Transverse colon (tissue), 4 donors: Measurements from ENCODE around the gene LURAP1L. TPM values are rescaled to one million over a fixed set of nuclear protein-coding genes. Genes with fewer than 3 reads are reported as not detected.

Experiments
- DNase-seq: peaks from one replicate; pipeline ENCODE4 v3.0.0-alpha.2; 2019
- H3K27ac ChIP-seq, 4 donors: fragments of 200-600 bp; sonication (generic); 2 replicates each; pipeline ENCODE4 v1.5.1; 2016 to 2018; ENCODE audit warnings: inconsistent platforms in 4 of 4
- H3K27me3 ChIP-seq: fragments of 200-600 bp; sonication (generic); 2 replicates; pipeline ENCODE4 v1.5.1; 2017; ENCODE audit warnings: inconsistent platforms
- H3K36me3 ChIP-seq, 4 donors: fragments of 200-600 bp; sonication (generic); 2 replicates each; pipeline ENCODE4 v1.5.1; 2017 to 2019; ENCODE audit warnings: inconsistent platforms in 4 of 4
- H3K4me1 ChIP-seq, 4 donors: fragments of 200-600 bp; sonication (generic); 2 replicates each; pipeline ENCODE4 v1.5.1; 2017 to 2020; ENCODE audit warnings: inconsistent platforms in 4 of 4
- H3K4me3 ChIP-seq, 4 donors: fragments of 200-600 bp; sonication (generic); 1 replicate in 1 of 4; 2 replicates in 3 of 4; pipeline versions ENCODE4 v1.5.1 to v1.6.1; 2017 to 2019; ENCODE audit warnings: inconsistent platforms in 4 of 4
- H3K9me3 ChIP-seq, 2 donors: fragments of 200-600 bp; sonication (generic); 2 replicates each; pipeline ENCODE4 v1.5.1; 2017 to 2019; ENCODE audit warnings: inconsistent platforms in 2 of 2
- CTCF ChIP-seq, 5 experiments: fragments of 200-600 bp in 3 of 5; fragments of 450-650 bp in 2 of 5; sonication (generic) in 3 of 5; IDR thresholded peaks; 1 replicate in 2 of 5; 2 replicates in 3 of 5; pipeline ENCODE4 v1.5.1; 2016 to 2017; ENCODE audit warnings: antibody characterized with exemption in 5 of 5, inconsistent platforms in 3 of 5, mild to moderate bottlenecking in 2 of 5, moderate library complexity in 1 of 5
- EP300 ChIP-seq: sonication (generic); formaldehyde crosslinking; IDR thresholded peaks from one replicate; pipeline ENCODE4 v1.6.1; 2017; ENCODE audit warnings: antibody characterized with exemption, low read depth
- POLR2A ChIP-seq: fragments of 450-650 bp; IDR thresholded peaks from one replicate; pipeline ENCODE4 v1.6.1; 2016; ENCODE audit warnings: antibody characterized with exemption, mild to moderate bottlenecking, moderate library complexity
- POLR2AphosphoS5 ChIP-seq, 3 donors: sonication (generic); formaldehyde crosslinking; IDR thresholded peaks; one replicate each; pipeline ENCODE4 v1.6.1; 2016; ENCODE audit warnings: antibody characterized with exemption in 3 of 3
- WGBS, 2 donors: methylation state at CpG; one replicate each; pipeline ENCODE4 v1.1.5; 2018; ENCODE audit warnings: low coverage in 1 of 2; 5-methylcytosine and 5-hydroxymethylcytosine counted together
- in situ Hi-C, 4 donors: fragments of 200-750 bp; cut with MboI; loops; one replicate each; pipeline versions ENCODE4 v1.15.0 to v1.15.1; 2017; ENCODE audit warnings: low sequenced_read_pairs in 3 of 4, low pct_ligation_motif_present in 1 of 4, low pct_unique_long_range_greater_than_20kb in 1 of 4
- intact Hi-C: fragments of 100-400 bp; cut with DNase I; formaldehyde crosslinking; loops from one replicate; pipeline ENCODE4 v1.15.1; 2023; ENCODE audit warnings: low total_unique reads
- total RNA-seq, 4 donors: library from RNA; depleted of rRNA; stranded (reverse); fragments of >200 nt; gene quantifications; one replicate each; pipeline ENCODE4 v1.1.0, GENCODE V29; 2016

The LURAP1L gene
- total RNA-seq, 4 donors from 2014 or later: 19.1 to 50.0 (median 34.5) TPM

- in situ Hi-C loops (no loop called here), intact Hi-C loops (no loop called here)
- Histone ChIP-seq H3K4me3 (no peak overlapping the region), H3K27me3 (no peaks in the 10 kb centered on the region), H3K9me3 (no peaks in the 10 kb centered on the region), H3K4me1 (peaks cover 5 to 37% (median 17%) of the 10 kb centered on the region in 4 donors), H3K27ac (no peak overlapping the region), H3K36me3 (no peaks in the 10 kb centered on the region)
- TF ChIP-seq EP300: no peak
- TF ChIP-seq CTCF (IDR thresholded peaks at IDR 0.05): no peak
- TF ChIP-seq POLR2AphosphoS5 (IDR thresholded peaks at IDR 0.05): no peak
- no peak for TF ChIP-seq POLR2A
- no peak for DNase-seq
- 81 to 82% methylated on average over 4 of the region's 4 CpGs for WGBS, 2 donors
Observed at GRCh38 chr9:12853051-12853450, 78.2 kb downstream of the LURAP1L start.

- in situ Hi-C loops: no loop called here
- H3K27ac ChIP-seq: peak overlapping the region; percentile 52 to 66 (median 56)
- WGBS, 2 donors: 67 to 86% methylated on average over 2 of the region's 2 CpGs
- intact Hi-C loops: no loop called here
- TF ChIP-seq POLR2A: no peak
- H3K36me3 ChIP-seq: no peaks in the 10 kb centered on the region
- H3K27me3 ChIP-seq: no peaks in the 10 kb centered on the region
- H3K4me1 ChIP-seq: peaks cover 3 to 37% (median 17%) of the 10 kb centered on the region in 4 donors
- DNase-seq: no peak
- no peaks in the 10 kb centered on the region for H3K9me3 ChIP-seq
- H3K4me3 ChIP-seq: no peak overlapping the region
Observed at GRCh38 chr9:12854221-12854620, 79.4 kb downstream of the LURAP1L start.

- Histone ChIP-seq H3K27ac (peak overlapping the region in 3 of 4 donors; percentile 27 to 66 (median 60)), H3K4me3 (no peak overlapping the region), H3K4me1 (peaks cover 0 to 32% (median 13%) of the 10 kb centered on the region in 4 donors), H3K9me3 (no peaks in the 10 kb centered on the region), H3K36me3 (no peaks in the 10 kb centered on the region), H3K27me3 (no peaks in the 10 kb centered on the region)
- DNase-seq: no peak
- intact Hi-C loops: no loop called here
- 90 to 95% methylated on average over 4 of the region's 4 CpGs for WGBS, 2 donors
- TF ChIP-seq EP300 (no peak), POLR2A (no peak), POLR2AphosphoS5 (IDR thresholded peaks at IDR 0.05) (no peak), CTCF (IDR thresholded peaks at IDR 0.05) (no peak)
- in situ Hi-C loops: no loop called here
Observed at GRCh38 chr9:12855066-12855465, 80.2 kb downstream of the LURAP1L start.

- Histone ChIP-seq H3K9me3 (no peaks in the 10 kb centered on the region), H3K27me3 (no peaks in the 10 kb centered on the region), H3K27ac (no peak overlapping the region), H3K36me3 (no peaks in the 10 kb centered on the region), H3K4me1 (peaks cover 4 to 37% (median 16%) of the 10 kb centered on the region in 4 donors), H3K4me3 (no peak overlapping the region)
- WGBS, 2 donors: 44 to 71% methylated on average over 2 to 5 of the region's 5 CpGs
- DNase-seq: no peak
- intact Hi-C loops: no loop called here
- in situ Hi-C loops: no loop called here
- TF ChIP-seq POLR2AphosphoS5 (IDR thresholded peaks at IDR 0.05) (no peak), EP300 (no peak), POLR2A (no peak), CTCF (IDR thresholded peaks at IDR 0.05) (no peak)
Observed at GRCh38 chr9:12856603-12857002, 81.8 kb downstream of the LURAP1L start.

- H3K4me1 ChIP-seq: peaks cover 4 to 35% (median 12%) of the 10 kb centered on the region in 4 donors
- H3K27me3 ChIP-seq: no peaks in the 10 kb centered on the region
- no peak overlapping the region for H3K4me3 ChIP-seq
- no peak for DNase-seq
- peak overlapping the region; percentile 64 to 76 (median 70) for H3K27ac ChIP-seq
- WGBS, 2 donors: 47 to 52% methylated on average over 5 of the region's 5 CpGs
- no peaks in the 10 kb centered on the region for H3K9me3 ChIP-seq
- TF ChIP-seq POLR2A (no peak), CTCF (IDR thresholded peaks at IDR 0.05) (no peak), EP300 (no peak), POLR2AphosphoS5 (IDR thresholded peaks at IDR 0.05) (peak in 1 of 3 donors; percentile 12)
- intact Hi-C loops: no loop called here
- in situ Hi-C loops: no loop called here
- no peaks in the 10 kb centered on the region for H3K36me3 ChIP-seq
Observed at GRCh38 chr9:12859704-12860251, 85.0 kb downstream of the LURAP1L start.
